ENCODE data around the gene ADAMTSL1.

Gene ADAMTSL1

GRCh38 chr9:18564018-18564880, 90.3 kb downstream of the ADAMTSL1 start:
- DNase-seq (ENCODE audit: low read depth): no peak

GRCh38 chr9:18566121-18566520, 92.2 kb downstream of the ADAMTSL1 start:
- DNase-seq (ENCODE audit: low read depth): peak; percentile 79

- DNase-seq (ENCODE audit: low read depth): no peak
These were observed 95.0 kb downstream of the ADAMTSL1 start for GRCh38 chr9:18568973-18569372.

GRCh38 chr9:18569941-18570630, 96.1 kb downstream of the ADAMTSL1 start:
- DNase-seq (ENCODE audit: low read depth): no peak

DNA sequence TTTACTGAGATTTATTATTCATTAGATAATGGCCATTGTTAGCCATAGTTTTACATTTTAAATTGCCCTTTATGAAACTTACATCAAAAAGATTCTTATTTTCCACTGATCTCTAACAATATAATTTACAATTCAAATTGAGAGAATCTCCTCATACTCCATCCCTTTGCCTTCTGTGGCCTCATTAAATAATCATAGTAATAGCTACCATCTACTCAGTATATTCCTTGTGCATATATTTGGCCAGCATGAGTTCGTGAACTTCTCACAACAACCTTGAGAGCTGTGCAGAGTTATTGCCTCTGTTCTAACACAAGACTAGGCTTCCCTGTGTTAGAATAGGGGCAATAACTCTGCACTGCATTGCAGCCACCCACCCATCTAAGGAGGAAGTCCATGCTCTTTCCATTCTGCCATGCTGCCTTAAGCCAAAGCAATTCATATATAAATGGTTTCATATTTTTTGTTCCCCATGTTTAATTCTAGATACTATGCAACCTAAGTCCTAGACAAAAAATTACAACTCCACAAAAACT, 99.1 kb downstream of the ADAMTSL1 start:
- DNase-seq (ENCODE audit: low read depth): no peak

- DNase-seq (ENCODE audit: low read depth): no peak
These were observed 101.7 kb downstream of the ADAMTSL1 start for GRCh38 chr9:18575686-18576085.

GRCh38 chr9:18579536-18579935, 105.6 kb downstream of the ADAMTSL1 start:
- no peak for DNase-seq (ENCODE audit: low read depth)

DNA sequence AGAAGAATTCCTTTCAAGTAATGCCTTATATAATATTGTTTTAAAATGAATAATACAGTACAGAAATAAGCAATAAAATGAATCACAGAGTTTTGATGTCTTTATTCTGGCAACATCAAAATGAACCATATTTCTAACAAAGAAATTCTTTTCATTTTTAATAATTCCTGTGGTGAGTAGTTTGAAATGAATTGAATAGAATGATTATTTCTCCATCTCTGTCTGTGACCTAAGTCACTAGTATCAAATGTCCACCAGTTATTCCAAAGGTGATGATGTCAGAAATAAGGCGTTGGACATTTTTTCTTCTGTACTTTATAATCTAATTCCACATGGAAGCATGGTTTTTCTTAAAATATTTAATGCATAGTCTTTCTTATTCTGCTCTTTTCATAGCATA, 106.2 kb downstream of the ADAMTSL1 start:
- no peak for DNase-seq (ENCODE audit: low read depth)

DNA sequence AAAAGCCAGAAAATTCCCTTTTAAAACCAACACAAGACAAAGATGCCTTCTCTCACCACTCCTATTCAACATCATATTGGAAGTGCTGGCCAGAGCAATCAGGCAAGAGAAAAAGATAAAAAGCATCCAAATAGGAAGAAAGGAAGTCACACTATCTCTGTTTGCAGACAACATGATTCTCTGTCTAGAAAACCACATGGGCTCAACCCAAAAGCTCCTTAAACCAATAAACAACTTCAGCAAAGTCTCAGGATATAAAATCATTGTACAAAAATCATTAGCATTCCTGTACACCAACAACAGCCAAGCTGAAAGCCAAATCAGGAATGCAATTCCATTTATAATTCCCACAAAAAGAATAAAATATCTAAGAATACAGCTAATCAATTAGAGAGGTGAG, 112.0 kb downstream of the ADAMTSL1 start:
- DNase-seq (ENCODE audit: low read depth): no peak

DNA sequence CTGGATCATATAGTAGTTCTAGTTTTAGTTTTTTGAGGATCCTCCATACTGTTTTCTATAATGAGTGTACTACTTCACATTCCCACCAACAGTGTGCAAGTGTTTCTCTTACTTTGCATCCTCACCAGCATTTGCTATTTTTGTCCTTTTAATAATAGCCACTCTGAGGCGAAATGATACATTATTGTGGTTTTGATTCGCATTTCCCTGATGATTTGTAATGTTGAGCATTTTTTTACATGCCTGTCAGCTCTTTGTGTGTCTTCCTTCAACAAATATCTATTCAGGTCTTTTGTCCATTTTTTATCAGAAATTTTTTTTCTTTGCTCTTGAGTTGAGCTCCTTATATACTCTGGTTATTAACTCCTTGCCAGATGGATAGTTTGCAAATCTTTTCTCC, 114.0 kb downstream of the ADAMTSL1 start:
- peak; percentile 58 for DNase-seq (ENCODE audit: low read depth)

- DNase-seq (ENCODE audit: low read depth): no peak
These were observed 117.3 kb downstream of the ADAMTSL1 start for GRCh38 chr9:18591261-18591660.

DNA sequence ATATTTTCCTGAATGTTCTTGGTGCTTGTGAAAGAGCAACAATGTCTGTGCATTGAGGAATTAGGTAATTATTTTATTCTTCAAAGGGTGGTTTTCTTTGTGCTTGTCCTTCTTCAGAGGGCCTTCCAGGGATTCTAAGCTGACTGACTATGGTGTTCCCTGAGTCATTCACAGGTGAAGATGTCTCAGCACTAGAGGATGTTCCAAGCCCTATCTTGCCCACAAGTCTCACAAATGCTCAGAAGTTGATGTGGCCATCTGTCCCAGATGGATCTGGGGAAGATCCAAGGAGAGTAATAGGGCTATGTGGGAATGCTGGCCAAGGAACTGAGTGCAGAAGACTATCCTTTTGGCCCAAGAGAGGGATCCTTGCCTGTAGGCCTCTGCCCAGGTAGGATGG, 120.9 kb downstream of the ADAMTSL1 start:
- DNase-seq (ENCODE audit: low read depth): no peak

DNA sequence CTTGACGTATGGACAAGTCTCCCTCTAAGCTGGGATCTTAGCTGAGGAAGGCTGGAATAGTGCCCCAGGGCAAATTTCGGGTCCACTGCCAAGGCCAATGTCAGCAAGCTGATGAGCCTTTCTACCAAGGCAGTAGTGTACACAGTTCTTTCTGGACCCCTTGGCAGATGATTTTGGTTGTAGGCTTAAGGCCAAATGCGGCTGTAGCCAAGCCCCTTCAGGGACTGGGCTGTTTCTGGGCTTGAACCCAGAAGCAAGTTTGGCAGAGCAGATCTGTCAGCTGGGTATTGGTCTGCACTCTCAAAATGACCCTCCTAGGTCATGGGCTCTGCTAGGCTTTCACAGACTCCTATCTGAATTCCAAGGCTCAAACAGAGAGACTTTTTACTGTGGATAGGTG, 121.6 kb downstream of the ADAMTSL1 start:
- no peak for DNase-seq (ENCODE audit: low read depth)

DNA sequence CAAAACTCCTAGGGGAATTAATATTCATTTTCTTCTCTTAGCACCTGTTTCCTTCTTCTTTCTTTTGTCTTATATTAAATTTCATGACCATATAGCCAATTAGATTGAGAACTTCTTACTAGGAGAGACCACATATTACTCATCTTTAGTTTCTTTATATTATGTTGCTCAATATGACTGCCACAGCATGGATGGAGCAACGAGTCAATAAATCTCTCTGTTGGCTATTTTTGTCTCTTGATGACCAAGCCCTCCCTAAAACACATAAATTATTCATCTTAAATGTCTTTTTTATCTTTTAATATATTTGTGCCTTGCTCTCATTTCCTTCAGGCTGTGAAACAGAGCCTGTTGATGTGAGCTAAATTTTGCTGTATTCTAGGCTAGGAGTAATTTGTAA, 123.0 kb downstream of the ADAMTSL1 start:
- DNase-seq (ENCODE audit: low read depth): peak; percentile 66

GRCh38 chr9:18598969-18599368, 125.0 kb downstream of the ADAMTSL1 start:
- no peak for DNase-seq (ENCODE audit: low read depth)

GRCh38 chr9:18601026-18601425, 127.1 kb downstream of the ADAMTSL1 start:
- no peak for DNase-seq (ENCODE audit: low read depth)

DNA sequence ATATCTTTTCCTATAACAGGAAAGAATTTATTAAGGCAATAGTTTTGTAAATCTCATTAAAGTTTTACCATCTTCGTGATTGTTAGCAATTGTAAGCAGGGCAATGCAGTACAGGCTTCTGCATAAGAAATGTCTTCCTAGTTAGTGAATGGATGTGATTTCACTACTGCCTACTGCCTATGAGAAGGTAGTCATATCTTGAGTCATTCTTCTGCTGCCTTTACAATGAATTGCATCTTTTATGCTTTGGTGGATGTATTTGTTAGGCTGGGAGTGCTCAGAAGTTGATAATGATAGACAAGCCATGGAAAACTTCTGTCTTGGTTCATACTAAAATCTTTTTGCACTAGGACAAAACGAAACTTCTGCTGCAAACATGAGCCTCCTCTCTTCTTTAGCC, 128.0 kb downstream of the ADAMTSL1 start:
- no peak for DNase-seq (ENCODE audit: low read depth)

DNA sequence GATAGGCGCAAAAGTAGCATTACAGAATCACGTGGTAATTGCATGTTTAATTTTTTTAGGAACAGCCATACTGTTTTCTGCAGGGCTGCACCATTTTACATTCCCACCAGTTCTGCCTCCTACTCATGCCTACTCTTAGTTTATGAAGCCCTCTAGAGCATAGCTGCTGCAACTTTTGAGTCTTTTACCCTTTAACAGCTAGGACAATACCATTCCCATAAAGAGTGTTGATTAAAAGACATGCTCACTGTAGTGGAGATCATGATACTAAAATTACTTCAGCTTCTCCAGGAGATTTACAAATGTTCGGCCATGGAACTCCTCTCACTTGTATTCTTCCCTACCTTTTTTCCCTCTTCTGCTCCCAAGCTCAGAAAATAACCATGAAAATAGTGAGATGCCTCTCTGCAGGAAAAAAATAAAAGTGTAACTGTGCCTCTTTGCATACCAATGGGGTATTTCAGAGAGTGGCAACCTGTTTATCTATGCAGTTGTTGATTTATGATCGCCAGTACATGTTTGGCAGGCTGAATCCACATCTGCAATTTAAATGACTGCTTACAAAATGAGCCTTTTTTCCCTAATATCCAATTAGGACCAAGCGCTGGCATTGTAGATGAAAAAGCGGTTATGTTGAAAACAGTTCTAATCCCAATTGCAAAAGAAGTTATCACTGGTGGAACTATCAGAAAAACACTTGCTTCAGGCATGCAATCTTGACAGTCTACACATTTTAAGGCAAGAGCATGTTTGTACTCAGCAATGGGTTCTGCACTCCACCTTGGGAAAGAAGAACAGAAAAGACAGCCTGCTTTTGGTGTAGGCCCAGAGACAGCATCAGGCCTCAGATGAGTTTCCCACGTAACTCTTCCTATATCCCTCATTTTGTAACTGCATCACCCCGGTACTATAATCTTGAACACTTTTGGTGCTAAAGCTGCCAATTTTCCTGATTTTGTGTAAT, 131.1 kb downstream of the ADAMTSL1 start:
- no peak for DNase-seq (ENCODE audit: low read depth)

DNA sequence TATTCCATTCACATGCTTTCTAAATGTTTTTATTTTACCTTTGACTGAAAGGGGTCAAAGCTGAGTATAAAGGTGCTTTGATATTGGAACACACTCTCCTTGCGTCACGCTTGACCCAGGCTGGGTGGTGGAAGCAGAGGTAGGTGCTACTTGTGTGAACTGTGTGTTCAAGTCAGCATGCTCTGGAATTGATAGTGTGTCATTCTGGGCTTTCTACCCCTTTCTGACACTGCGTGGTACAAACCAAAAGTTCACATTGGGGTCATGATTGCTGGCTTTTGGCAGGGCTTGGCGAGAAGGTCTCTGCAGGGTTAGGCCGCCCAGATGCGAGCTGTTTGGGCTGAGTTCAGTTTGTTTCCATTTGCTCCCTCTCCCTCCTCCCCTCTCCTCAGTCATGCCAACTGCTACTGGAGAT, 131.8 kb downstream of the ADAMTSL1 start:
- DNase-seq (ENCODE audit: low read depth): no peak

- DNase-seq (ENCODE audit: low read depth): no peak
These were observed 132.3 kb downstream of the ADAMTSL1 start for GRCh38 chr9:18606281-18606680.

GRCh38 chr9:18606846-18607245, 132.9 kb downstream of the ADAMTSL1 start:
- DNase-seq (ENCODE audit: low read depth): no peak

- DNase-seq (ENCODE audit: low read depth): no peak
These were observed 134.4 kb downstream of the ADAMTSL1 start for GRCh38 chr9:18608371-18608770.
